ENCODE data around the gene DNAAF6.

DNA sequence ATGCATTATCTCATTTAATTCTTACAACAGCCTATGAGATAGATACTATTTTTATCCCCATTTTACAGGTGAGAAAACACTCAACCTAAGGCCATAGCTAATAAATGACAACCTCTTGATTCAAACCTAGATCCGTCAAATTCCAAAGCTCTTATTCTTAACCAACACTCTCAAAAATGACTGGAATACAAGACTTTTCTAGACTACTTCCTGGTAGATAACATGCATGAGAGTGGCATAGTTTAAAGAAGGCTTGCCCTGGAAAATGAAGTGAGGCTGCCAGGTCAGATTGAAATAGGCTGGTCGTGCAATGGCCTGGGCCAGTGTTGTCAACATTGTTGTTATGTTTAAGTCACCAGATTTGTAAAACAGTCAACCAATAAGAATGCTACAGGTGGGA lies 86.6 kb downstream of the DNAAF6 start:
- TF ChIP-seq, protein P1, sequence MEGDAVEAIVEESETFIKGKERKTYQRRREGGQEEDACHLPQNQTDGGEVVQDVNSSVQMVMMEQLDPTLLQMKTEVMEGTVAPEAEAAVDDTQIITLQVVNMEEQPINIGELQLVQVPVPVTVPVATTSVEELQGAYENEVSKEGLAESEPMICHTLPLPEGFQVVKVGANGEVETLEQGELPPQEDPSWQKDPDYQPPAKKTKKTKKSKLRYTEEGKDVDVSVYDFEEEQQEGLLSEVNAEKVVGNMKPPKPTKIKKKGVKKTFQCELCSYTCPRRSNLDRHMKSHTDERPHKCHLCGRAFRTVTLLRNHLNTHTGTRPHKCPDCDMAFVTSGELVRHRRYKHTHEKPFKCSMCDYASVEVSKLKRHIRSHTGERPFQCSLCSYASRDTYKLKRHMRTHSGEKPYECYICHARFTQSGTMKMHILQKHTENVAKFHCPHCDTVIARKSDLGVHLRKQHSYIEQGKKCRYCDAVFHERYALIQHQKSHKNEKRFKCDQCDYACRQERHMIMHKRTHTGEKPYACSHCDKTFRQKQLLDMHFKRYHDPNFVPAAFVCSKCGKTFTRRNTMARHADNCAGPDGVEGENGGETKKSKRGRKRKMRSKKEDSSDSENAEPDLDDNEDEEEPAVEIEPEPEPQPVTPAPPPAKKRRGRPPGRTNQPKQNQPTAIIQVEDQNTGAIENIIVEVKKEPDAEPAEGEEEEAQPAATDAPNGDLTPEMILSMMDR (IDR thresholded peaks at IDR 0.05): no peak
- TF ChIP-seq POLR2A (IDR thresholded peaks at IDR 0.05): no peak

All from thyroid gland (tissue), 4 donors.